T47D (cell line): Measurements from ENCODE around the gene OXNAD1.

Source experiments
- DNase-seq, 2 experiments: peaks; one replicate each; pipeline versions ENCODE4 v3.0.0 to v3.0.0-alpha.2; 2011 to 2012; ENCODE audit warnings: low read depth in 1 of 2, low spot score in 1 of 2
- JUND ChIP-seq: IDR thresholded peaks from 2 replicates; pipeline ENCODE4 v1.6.1; 2012; ENCODE audit warnings: low read depth
- in situ Hi-C: cut with HindIII; loops from 2 replicates; pipeline ENCODE4 v1.10.0; 2016; ENCODE audit warnings: low sequenced_read_pairs, low pct_unique_long_range_greater_than_20kb

The OXNAD1 gene

GRCh38 chr3:16290007-16290826 lies 25.2 kb downstream of the OXNAD1 start:
- peak; percentile 28 to 53 for DNase-seq
- no peak for TF ChIP-seq JUND
- in situ Hi-C loops: no loop called here

GRCh38 chr3:16290827-16291196 lies 25.8 kb downstream of the OXNAD1 start:
- TF ChIP-seq JUND: no peak
- in situ Hi-C loops: no loop called here
- DNase-seq: no peak

GRCh38 chr3:16294844-16295243 lies 29.8 kb downstream of the OXNAD1 start:
- in situ Hi-C loops: no loop called here

GRCh38 chr3:16295298-16295890 lies 30.4 kb downstream of the OXNAD1 start:
- in situ Hi-C loops: no loop called here
- no peak for DNase-seq
- no peak for TF ChIP-seq JUND

More at GRCh38 chr3:16294844-16295243, 29.8 kb downstream of the OXNAD1 start:
- TF ChIP-seq JUND: no peak
- no peak for DNase-seq

GRCh38 chr3:16297997-16298885 lies 33.2 kb downstream of the OXNAD1 start:
- TF ChIP-seq JUND: no peak
- in situ Hi-C loops: no loop called here
- DNase-seq: no peak

- in situ Hi-C loops: no loop called here
- TF ChIP-seq JUND: no peak
- no peak for DNase-seq
These were observed 33.9 kb downstream of the OXNAD1 start for GRCh38 chr3:16298891-16299290.

- TF ChIP-seq JUND: no peak
- in situ Hi-C loops: no loop called here
- DNase-seq: no peak
These were observed 34.7 kb downstream of the OXNAD1 start for GRCh38 chr3:16299746-16300145.

- no peak for DNase-seq
- in situ Hi-C loops: no loop called here
- TF ChIP-seq JUND: no peak
These were observed 35.3 kb downstream of the OXNAD1 start for GRCh38 chr3:16300307-16300706.

GRCh38 chr3:16300881-16301359 lies 35.9 kb downstream of the OXNAD1 start:
- no peak for TF ChIP-seq JUND
- no peak for DNase-seq
- in situ Hi-C loops: no loop called here

GRCh38 chr3:16301507-16301906 lies 36.5 kb downstream of the OXNAD1 start:
- no peak for TF ChIP-seq JUND
- no peak for DNase-seq
- in situ Hi-C loops: no loop called here

- no peak for TF ChIP-seq JUND
- DNase-seq: no peak
- in situ Hi-C loops: no loop called here
These were observed 37.1 kb downstream of the OXNAD1 start for GRCh38 chr3:16302082-16302631.

GRCh38 chr3:16303037-16303575 lies 38.1 kb downstream of the OXNAD1 start:
- in situ Hi-C loops: no loop called here
- no peak for DNase-seq
- TF ChIP-seq JUND: no peak
